Tibial artery (tissue), 4 donors: Measurements from ENCODE around the gene MAP3K19.

ENCODE experiments used
- DNase-seq, 2 donors: peaks; one replicate each; pipeline ENCODE4 v3.0.0-alpha.2; 2019
- H3K27ac ChIP-seq, 2 donors: fragments of 200-600 bp; sonication (generic) in 1 of 2; 1 replicate in 1 of 2; 2 replicates in 1 of 2; pipeline ENCODE4 v1.5.1; 2018 to 2019; ENCODE audit warnings: mild to moderate bottlenecking in 1 of 2
- H3K27me3 ChIP-seq, 2 donors: fragments of 200-600 bp; sonication (generic) in 1 of 2; one replicate each; pipeline versions ENCODE4 v1.5.1 to v1.6.0; 2016 to 2019
- H3K36me3 ChIP-seq, 3 donors: fragments of 200-600 bp; sonication (generic) in 2 of 3; one replicate each; pipeline ENCODE4 v1.5.1; 2016 to 2019; ENCODE audit warnings: mild to moderate bottlenecking in 2 of 3
- H3K4me1 ChIP-seq, 4 donors: fragments of 200-600 bp; sonication (generic) in 2 of 4; 1 replicate in 3 of 4; 2 replicates in 1 of 4; pipeline ENCODE4 v1.5.1; 2016 to 2019
- H3K4me3 ChIP-seq, 2 donors: fragments of 200-600 bp; sonication (generic) in 1 of 2; 1 replicate in 1 of 2; 2 replicates in 1 of 2; pipeline ENCODE4 v1.5.1; 2018 to 2019; ENCODE audit warnings: mild to moderate bottlenecking in 2 of 2
- H3K9me3 ChIP-seq, 3 donors: fragments of 200-600 bp; sonication (generic) in 1 of 3; one replicate each; pipeline ENCODE4 v1.5.1; 2016 to 2019
- CTCF ChIP-seq, 2 experiments: fragments of 200-600 bp in 1 of 2; fragments of 450-650 bp in 1 of 2; IDR thresholded peaks; one replicate each; pipeline ENCODE4 v1.5.1; 2017 to 2019; ENCODE audit warnings: antibody characterized with exemption in 2 of 2, mild to moderate bottlenecking in 1 of 2, moderate library complexity in 1 of 2
- intact Hi-C: fragments of 100-400 bp; cut with DNase I; formaldehyde crosslinking; loops from one replicate; pipeline ENCODE4 v1.15.0; 2023; ENCODE audit warnings: low total_unique reads

MAP3K19 gene

GRCh38 chr2:134957477-134957876 is 89.8 kb downstream of the MAP3K19 start:
- intact Hi-C loops: no loop called here
- H3K9me3 ChIP-seq: no peaks in the 10 kb centered on the region
- H3K27ac ChIP-seq: no peak overlapping the region
- no peak for TF ChIP-seq CTCF (IDR thresholded peaks at IDR 0.05)
- no peak for DNase-seq
- no peaks in the 10 kb centered on the region for H3K27me3 ChIP-seq
- no peak overlapping the region for H3K4me3 ChIP-seq
- H3K36me3 ChIP-seq: peaks cover 31 to 45% (median 43%) of the 10 kb centered on the region in 3 donors
- no peaks in the 10 kb centered on the region for H3K4me1 ChIP-seq

GRCh38 chr2:134955744-134956143 is 91.5 kb downstream of the MAP3K19 start:
- no peaks in the 10 kb centered on the region for H3K4me1 ChIP-seq
- intact Hi-C loops: no loop called here
- H3K27ac ChIP-seq: no peak overlapping the region
- H3K4me3 ChIP-seq: no peak overlapping the region
- TF ChIP-seq CTCF (IDR thresholded peaks at IDR 0.05): no peak
- no peak for DNase-seq
- H3K9me3 ChIP-seq: no peaks in the 10 kb centered on the region
- peaks cover 37 to 48% (median 43%) of the 10 kb centered on the region in 3 donors for H3K36me3 ChIP-seq
- no peaks in the 10 kb centered on the region for H3K27me3 ChIP-seq

- Histone ChIP-seq H3K36me3 (peaks cover 53 to 63% (median 57%) of the 10 kb centered on the region in 3 donors), H3K27ac (no peak overlapping the region), H3K4me3 (no peak overlapping the region), H3K9me3 (no peaks in the 10 kb centered on the region), H3K4me1 (no peaks in the 10 kb centered on the region), H3K27me3 (no peaks in the 10 kb centered on the region)
- intact Hi-C loops: no loop called here
- no peak for DNase-seq
- TF ChIP-seq CTCF (IDR thresholded peaks at IDR 0.05): no peak
These were observed 93.2 kb downstream of the MAP3K19 start for GRCh38 chr2:134954065-134954464.

- H3K4me3 ChIP-seq: no peak overlapping the region
- no peak for TF ChIP-seq CTCF (IDR thresholded peaks at IDR 0.05)
- no peak overlapping the region for H3K27ac ChIP-seq
- no peaks in the 10 kb centered on the region for H3K4me1 ChIP-seq
- no peak for DNase-seq
- intact Hi-C loops: no loop called here
- H3K36me3 ChIP-seq: peaks cover 67 to 77% (median 68%) of the 10 kb centered on the region in 3 donors
- H3K27me3 ChIP-seq: no peaks in the 10 kb centered on the region
- no peaks in the 10 kb centered on the region for H3K9me3 ChIP-seq
These were observed 94.6 kb downstream of the MAP3K19 start for GRCh38 chr2:134952608-134953007.

- no peak for DNase-seq
- Histone ChIP-seq H3K36me3 (peaks cover 62 to 82% (median 66%) of the 10 kb centered on the region in 3 donors), H3K4me3 (no peak overlapping the region), H3K9me3 (no peaks in the 10 kb centered on the region), H3K4me1 (no peaks in the 10 kb centered on the region), H3K27me3 (no peaks in the 10 kb centered on the region), H3K27ac (no peak overlapping the region)
- no peak for TF ChIP-seq CTCF (IDR thresholded peaks at IDR 0.05)
- intact Hi-C loops: no loop called here
These were observed 96.4 kb downstream of the MAP3K19 start for GRCh38 chr2:134950886-134951285.
